K562 (cell line): ENCODE measurements around the gene ZBTB38. TPM values are rescaled to one million over a fixed set of nuclear protein-coding genes. Genes with fewer than 3 reads are reported as not detected.

ENCODE experiments used
- E2F8 ChIP-seq: fragments of 450-650 bp; IDR thresholded peaks from 2 replicates; pipeline ENCODE4 v1.7.1; 2018; ENCODE audit warnings: mild to moderate bottlenecking, low read depth; ENCODE audit not compliant: partially characterized antibody
- FOS ChIP-seq: IDR thresholded peaks from 3 replicates; pipeline ENCODE4 v1.6.1; 2011; ENCODE audit not compliant: insufficient read length; ENCODE audit errors: extremely low read depth
- JUN ChIP-seq, 2 experiments: sonication (generic) in 1 of 2; formaldehyde crosslinking in 1 of 2; IDR thresholded peaks; 2 replicates each; pipeline versions ENCODE4 v1.6.1 to v1.8.0; 2012 to 2022; ENCODE audit warnings: borderline replicate concordance in 2 of 2, mild to moderate bottlenecking in 2 of 2, improper control_type of control experiment in 1 of 2, low read depth in 1 of 2, low read length in 1 of 2, missing genetic modification reagents in 1 of 2
- SRSF3 ChIP-seq: fragments of 200-400 bp; formaldehyde crosslinking; IDR thresholded peaks from 2 replicates; pipeline ENCODE4 v1.6.1; 2016; ENCODE audit warnings: mild to moderate bottlenecking, low read length, moderate library complexity; ENCODE audit not compliant: insufficient read depth
- ZFP91 ChIP-seq: sonication (generic); formaldehyde crosslinking; IDR thresholded peaks from 2 replicates; pipeline ENCODE4 v1.8.0; 2022; ENCODE audit warnings: mild to moderate bottlenecking, missing genetic modification reagents
- polyA plus RNA-seq, 8 experiments: library from polyadenylated mRNA; depleted of rRNA in 4 of 8; stranded (reverse) in 5 of 8; unstranded in 3 of 8; fragments of >200 nt; fragmentation: Nextera tagmentation in 2 of 8; fragmentation: Illumina TruSeq in 1 of 8; extraction: Ambion mirVana in 2 of 8; extraction: Trizol in 1 of 8; gene quantifications; 2 replicates each; pipeline versions ENCODE4 v1.2.1 to v1.2.3, GENCODE V29; 2011 to 2014; ENCODE audit warnings: inconsistent platforms in 1 of 8, missing spikeins in 1 of 8
- total RNA-seq, 7 experiments: library from RNA; depleted of rRNA in 6 of 7; stranded (reverse); fragments of >200 nt in 6 of 7; fragmentation: Illumina TruSeq in 2 of 7; extraction: Trizol in 2 of 7; gene quantifications; 2 replicates each; pipeline versions ENCODE4 v1.2.1 to v1.2.3, GENCODE V29; 2011 to 2021; ENCODE audit warnings: low replicate concordance in 1 of 7

Gene ZBTB38
- total and polyA plus RNA-seq, 9 of the 15 experiments (the other 6 are each of a cell fraction or from before 2014, with no cell fraction given) = 12.1 to 39.4 (median 22.9) TPM

- TF ChIP-seq FOS (no peak), ZFP91 (CRISPR knock-in tag) (no peak), JUN (IDR thresholded peaks at IDR 0.05; ENCODE audit: borderline replicate concordance, low read depth, low read length) (no peak), JUN (CRISPR knock-in tag; IDR thresholded peaks at IDR 0.05; ENCODE audit: borderline replicate concordance) (no peak), SRSF3 (no peak), E2F8 (no peak)
Measured at GRCh38 chr3:141383555-141384129, 15.3 kb downstream of the ZBTB38 start (continued).
